Measurements from ENCODE around the gene RNMT.
"Not testable (repeated sequence)": the region's sequence is repeated elsewhere in the genome, so short reads cannot be mapped to it uniquely, and the experiment has no call there.

Gene RNMT

DNA sequence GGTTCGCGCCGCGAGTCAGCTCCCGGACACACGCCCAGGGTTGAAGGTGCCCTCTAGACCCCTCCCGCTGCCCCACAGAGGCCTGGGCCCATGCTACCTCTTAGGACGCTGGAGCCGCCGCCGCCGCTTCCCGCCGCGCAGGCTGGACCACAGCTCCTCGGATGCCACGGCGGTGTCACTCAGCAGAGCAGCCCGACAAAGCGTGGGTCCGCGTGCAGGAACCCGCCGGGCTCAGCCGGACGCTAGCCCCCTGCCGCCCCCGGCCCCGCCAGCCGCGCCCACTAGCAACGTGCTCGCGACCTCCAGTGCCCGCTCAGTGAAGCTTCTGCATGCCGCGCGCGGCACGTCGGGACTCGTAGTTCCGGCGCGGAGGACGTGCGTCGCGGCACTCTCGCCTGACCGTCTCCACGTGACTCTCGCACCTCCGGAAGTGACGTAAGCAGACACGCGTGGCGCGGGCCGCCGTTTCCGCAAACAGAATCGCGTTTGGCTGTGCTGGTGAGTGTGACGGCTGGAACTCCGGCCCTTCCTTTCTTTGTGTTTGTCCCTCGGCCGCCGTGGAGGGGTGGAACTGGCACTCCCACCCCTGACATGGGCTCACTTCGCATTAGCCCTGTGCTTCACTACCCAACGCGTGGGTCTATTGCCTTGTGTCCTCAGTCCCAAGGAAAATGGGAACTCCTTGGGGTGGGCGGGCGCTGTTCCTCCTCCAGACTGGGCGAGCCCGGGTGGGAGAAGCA is at the start of gene RNMT, which contains the start of gene FAM210A:
RNMT (plus strand) TSS at position 442 of the 740 bp plus-strand sequence. CDS start 4,845 bp downstream, outside the sequence.
FAM210A (minus strand) TSS at position 327 of the 740 bp plus-strand sequence. CDS start 44,481 bp downstream, outside the sequence.
- DNase-seq (ENCODE audit: low read depth): peak; percentile 88

DNA sequence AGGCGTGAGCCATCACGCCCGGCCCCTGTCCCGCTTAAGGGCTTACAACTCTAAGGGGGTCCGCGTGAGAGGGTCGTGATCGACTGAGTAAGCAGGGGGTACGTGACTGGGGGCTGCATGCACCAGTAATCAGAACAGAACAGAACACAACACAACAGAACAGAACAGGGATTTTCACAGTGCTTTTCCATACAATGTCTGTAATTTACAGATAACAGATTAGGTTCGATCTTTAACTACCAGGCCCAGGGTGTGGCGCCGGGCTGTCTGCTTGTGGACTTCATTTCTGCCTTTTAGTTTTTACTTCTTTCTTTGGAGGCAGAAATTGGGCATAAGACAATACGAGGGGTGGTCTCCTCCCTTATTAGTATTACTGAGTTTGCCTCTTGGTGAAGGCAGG is 49.1 kb upstream of the RNMT start:
- DNase-seq (ENCODE audit: low read depth): not testable (repeated sequence)

GRCh38 chr18:13680612-13681011 is 45.9 kb upstream of the RNMT start:
- no peak for DNase-seq (ENCODE audit: low read depth)

GRCh38 chr18:13681701-13682100 is 44.8 kb upstream of the RNMT start:
- DNase-seq (ENCODE audit: low read depth): no peak

DNA sequence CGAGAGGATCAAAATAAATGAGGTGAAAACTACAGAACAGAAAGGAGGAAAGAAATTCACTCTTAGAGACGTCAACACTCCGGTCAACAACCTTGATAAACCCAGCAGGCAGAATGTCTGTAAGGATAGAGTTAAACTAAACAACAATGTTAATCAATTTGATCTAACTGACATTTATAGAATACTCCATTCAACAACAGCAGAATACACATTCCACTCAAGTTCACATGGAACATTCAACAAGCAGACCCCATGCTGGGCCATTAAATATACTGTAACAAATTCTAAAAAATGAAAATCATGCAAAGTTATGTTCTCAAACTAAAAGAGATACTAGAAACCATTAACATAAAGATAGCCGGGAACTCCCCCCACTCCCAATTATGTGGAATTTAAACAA is 41.9 kb upstream of the RNMT start:
- no peak for DNase-seq (ENCODE audit: low read depth)

GRCh38 chr18:13688191-13689136 is 38.0 kb upstream of the RNMT start:
- no peak for DNase-seq (ENCODE audit: low read depth)

- DNase-seq (ENCODE audit: low read depth): not testable (repeated sequence)
These were observed 36.4 kb upstream of the RNMT start for GRCh38 chr18:13690060-13690459.

GRCh38 chr18:13695337-13695736 is 31.1 kb upstream of the RNMT start:
- not testable (repeated sequence) for DNase-seq (ENCODE audit: low read depth)

GRCh38 chr18:13696961-13697360 is 29.5 kb upstream of the RNMT start:
- DNase-seq (ENCODE audit: low read depth): no peak

DNA sequence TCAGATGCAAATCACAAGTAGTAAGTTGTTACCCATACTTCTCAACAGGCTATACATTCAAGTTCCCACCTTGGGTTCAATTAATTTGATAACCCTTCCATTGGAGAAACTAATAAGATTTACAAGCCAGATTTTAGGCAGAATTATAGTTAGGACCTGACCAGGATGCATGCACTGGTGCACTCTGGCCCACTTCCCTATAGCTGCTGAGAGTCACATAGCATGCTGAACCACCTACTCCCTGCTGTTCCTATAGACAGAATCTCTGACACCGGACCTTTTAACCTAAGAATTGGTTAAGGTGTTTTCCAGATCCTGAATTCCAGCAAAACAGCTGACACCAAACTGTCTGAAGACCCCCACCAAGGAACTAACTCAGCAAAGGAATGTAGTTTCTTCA is 26.3 kb upstream of the RNMT start:
- DNase-seq (ENCODE audit: low read depth): no peak

DNA sequence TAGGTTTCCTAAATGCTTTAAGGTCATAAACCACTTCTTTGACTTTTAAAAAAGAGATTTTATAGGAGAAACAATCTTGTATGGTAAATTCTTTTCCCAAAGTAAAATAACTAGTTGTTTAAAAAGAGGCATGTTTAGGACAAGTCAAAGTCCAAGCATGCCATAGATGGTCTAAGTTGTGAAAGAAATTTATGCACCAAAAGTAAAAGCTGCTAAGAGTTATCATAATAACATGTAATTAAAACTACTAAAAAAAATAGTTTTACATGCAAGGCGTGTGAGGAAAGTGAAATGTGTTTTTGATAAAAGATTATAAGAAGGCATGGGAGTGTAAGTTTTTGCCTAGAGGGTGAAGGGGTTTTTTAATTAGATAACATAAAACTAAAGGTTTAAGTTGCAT is 22.6 kb upstream of the RNMT start:
- no peak for DNase-seq (ENCODE audit: low read depth)

DNA sequence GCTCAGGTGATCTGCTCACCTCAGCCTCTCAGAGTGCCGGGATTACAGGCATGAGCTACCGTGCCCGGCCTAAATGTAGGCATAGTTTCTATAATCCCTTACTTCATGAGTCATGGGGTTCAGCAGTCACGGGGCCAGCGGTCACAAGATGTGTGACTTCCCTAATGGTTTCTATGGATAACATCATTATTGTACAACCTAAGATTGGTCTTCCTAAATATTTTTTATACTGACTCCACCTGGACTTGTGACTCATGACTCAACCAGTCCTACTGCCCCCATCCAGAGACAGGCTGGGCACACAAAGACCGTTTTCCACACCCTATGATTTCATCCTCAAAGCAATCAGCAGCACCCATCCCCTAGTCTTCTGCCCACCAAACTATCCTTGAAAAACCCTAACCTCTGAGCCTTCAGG is 16.1 kb upstream of the RNMT start:
- DNase-seq (ENCODE audit: low read depth): no peak

DNA sequence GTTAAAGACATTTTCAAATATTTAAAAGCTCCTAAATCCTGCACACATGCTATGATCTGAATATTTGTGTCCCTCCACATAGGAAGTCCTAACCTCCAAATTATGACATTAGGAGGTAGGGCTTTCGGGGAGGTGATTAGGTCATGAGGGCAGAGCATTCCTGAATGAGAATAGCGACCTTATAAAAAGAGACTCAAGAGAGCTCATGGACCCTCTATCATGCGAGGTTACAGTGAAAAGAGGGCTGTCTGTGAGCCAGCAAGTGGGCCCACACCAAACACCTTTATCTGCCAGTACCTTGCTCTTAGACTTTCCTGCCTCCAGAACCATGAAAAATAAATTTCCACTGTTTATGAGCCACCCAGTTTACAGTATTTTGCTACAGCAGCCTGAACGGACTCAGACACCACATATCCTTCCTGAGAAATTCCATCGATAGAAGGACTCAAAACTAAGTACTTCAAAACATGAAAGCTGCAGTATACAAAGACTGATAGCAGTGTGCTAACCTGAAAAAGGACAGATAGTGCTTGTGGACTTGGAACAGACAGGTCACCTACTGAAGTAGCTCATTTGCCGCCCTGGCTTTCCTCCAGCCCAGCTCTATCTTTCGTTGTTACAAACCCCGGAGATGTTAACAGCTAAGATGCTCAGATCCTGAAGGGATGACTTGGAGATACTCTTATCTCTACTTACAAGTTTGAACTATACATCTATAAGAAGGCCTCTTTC is 13.9 kb upstream of the RNMT start:
- DNase-seq (ENCODE audit: low read depth): no peak

- no peak for DNase-seq (ENCODE audit: low read depth)
These were observed 12.9 kb upstream of the RNMT start for GRCh38 chr18:13713455-13714055.

GRCh38 chr18:13715330-13715729 is 11.1 kb upstream of the RNMT start:
- no peak for DNase-seq (ENCODE audit: low read depth)

GRCh38 chr18:13716916-13717315 is 9.6 kb upstream of the RNMT start:
- no peak for DNase-seq (ENCODE audit: low read depth)

DNA sequence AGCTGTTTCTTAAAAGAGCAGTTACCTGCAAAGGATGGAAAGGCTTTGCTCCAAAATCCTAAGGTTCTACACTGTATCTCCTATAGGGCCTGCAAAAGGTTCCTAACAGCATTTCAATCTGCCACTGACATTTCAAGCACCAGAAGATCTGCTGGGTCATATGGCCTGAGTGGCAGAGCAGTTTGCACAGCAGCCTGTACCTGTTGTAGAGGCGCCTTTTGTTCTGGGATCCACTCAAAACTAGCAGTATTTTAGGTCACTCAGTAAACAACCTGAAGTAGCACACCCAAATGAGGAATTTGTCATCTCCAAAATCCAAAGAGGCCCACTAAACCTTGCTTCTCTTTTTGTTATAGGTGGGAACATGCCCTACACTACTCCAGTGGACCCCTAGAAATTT is 6.3 kb upstream of the RNMT start:
- no peak for DNase-seq (ENCODE audit: low read depth)

GRCh38 chr18:13720847-13721246 is 5.6 kb upstream of the RNMT start:
- no peak for DNase-seq (ENCODE audit: low read depth)

GRCh38 chr18:13725566-13726231 is 774 bp upstream of the RNMT start:
- peak; percentile 0 for DNase-seq (ENCODE audit: low read depth)

- peak; percentile 5 for DNase-seq (ENCODE audit: low read depth)
These were observed 479 bp downstream of the RNMT start for GRCh38 chr18:13726972-13727331.

GRCh38 chr18:13730481-13730880 is 4.0 kb downstream of the RNMT start:
- no peak for DNase-seq (ENCODE audit: low read depth)

All from activated T-helper 1 cell treated with Interleukin-2 at 50 U/mL for 16 hours (primary cell).